Ascending aorta (tissue), 2 donors: ENCODE measurements around the gene TTC36. TPM values are rescaled to one million over a fixed set of nuclear protein-coding genes. Genes with fewer than 3 reads are reported as not detected.
A peak's percentile ranks its signal among the peaks of the same experiment; 100 is the strongest.

Experiments used
- DNase-seq, 2 donors: peaks; one replicate each; pipeline ENCODE4 v3.0.0-alpha.2; 2019; ENCODE audit warnings: low spot score in 2 of 2
- H3K27ac ChIP-seq, 2 donors: fragments of 200-600 bp; sonication (generic); one replicate each; pipeline ENCODE4 v1.5.1; 2016 to 2017; ENCODE audit warnings: mild to moderate bottlenecking in 1 of 2
- H3K27me3 ChIP-seq: fragments of 200-600 bp; sonication (generic); one replicate; pipeline ENCODE4 v1.5.1; 2017
- H3K36me3 ChIP-seq, 2 donors: fragments of 200-600 bp; sonication (generic); one replicate each; pipeline ENCODE4 v1.5.1; 2016
- H3K4me1 ChIP-seq, 2 donors: fragments of 200-600 bp; sonication (generic); one replicate each; pipeline ENCODE4 v1.5.1; 2016 to 2017; ENCODE audit warnings: mild to moderate bottlenecking in 1 of 2
- H3K4me3 ChIP-seq, 2 donors: fragments of 200-600 bp; sonication (generic); one replicate each; pipeline ENCODE4 v1.5.1; 2016 to 2017; ENCODE audit warnings: mild to moderate bottlenecking in 1 of 2
- H3K9me3 ChIP-seq, 2 donors: fragments of 200-600 bp; sonication (generic); one replicate each; pipeline ENCODE4 v1.5.1; 2016
- intact Hi-C: fragments of 100-400 bp; cut with DNase I; formaldehyde crosslinking; loops from one replicate; pipeline ENCODE4 v1.15.1; 2023
- total RNA-seq: library from RNA; depleted of rRNA; stranded (reverse); fragments of >200 nt; gene quantifications from one replicate; pipeline ENCODE4 v1.1.0, GENCODE V29; 2016
- TF ChIP-seq, protein P1 (sequence below), 3 experiments: fragments of 200-600 bp in 2 of 3; fragments of 450-650 bp in 1 of 3; sonication (generic) in 2 of 3; IDR thresholded peaks; one replicate each; pipeline ENCODE4 v1.5.1; 2016 to 2019; ENCODE audit warnings: antibody characterized with exemption in 3 of 3, mild to moderate bottlenecking in 1 of 3, moderate library complexity in 1 of 3

The TTC36 gene
- total RNA-seq, 1 donor from 2014 or later, result 30.4 TPM

DNA sequence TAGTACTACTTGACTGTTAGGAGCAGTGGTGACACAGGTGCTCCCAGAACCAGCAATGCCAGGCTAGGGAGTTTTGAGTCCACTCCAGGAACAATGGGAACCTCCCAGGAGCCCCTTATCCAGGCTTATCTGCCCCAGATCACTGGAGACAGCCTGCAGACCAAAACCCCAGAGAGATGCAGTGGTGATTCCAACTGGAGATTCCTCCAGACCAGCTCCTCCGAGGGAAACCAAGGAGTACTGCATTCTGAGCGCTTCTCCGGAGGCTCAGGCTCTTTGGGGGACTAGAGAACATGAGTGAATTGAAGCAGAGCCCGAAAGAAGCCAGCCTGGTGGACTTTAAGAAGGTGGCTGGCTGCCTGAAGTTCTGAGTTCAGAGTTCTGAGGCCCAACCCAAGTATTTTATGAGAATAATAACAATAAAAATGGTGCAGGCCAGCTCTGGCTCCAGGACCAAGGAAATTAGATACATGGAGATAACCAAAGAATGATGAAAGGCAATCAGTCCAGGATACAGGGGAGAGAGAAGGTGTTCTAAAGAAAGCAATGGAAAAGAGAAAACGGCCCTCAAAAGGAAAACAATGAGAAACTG, 2.4 kb downstream of the TTC36 start:
- Histone ChIP-seq H3K36me3 (peaks cover 6 to 13% of the 10 kb centered on the region in 2 donors), H3K27ac (no peak overlapping the region), H3K4me3 (peak overlapping the region; percentile 84 to 92), H3K4me1 (peaks cover 0 to 21% of the 10 kb centered on the region in 2 donors), H3K9me3 (no peaks in the 10 kb centered on the region), H3K27me3 (no peaks in the 10 kb centered on the region)
- intact Hi-C loops, result loop anchor here (2.0 kb wide), 1 partner anchor 37 kb away; no protein-coding TSS in a partner anchor
- no peak for DNase-seq
- TF ChIP-seq, protein P1, sequence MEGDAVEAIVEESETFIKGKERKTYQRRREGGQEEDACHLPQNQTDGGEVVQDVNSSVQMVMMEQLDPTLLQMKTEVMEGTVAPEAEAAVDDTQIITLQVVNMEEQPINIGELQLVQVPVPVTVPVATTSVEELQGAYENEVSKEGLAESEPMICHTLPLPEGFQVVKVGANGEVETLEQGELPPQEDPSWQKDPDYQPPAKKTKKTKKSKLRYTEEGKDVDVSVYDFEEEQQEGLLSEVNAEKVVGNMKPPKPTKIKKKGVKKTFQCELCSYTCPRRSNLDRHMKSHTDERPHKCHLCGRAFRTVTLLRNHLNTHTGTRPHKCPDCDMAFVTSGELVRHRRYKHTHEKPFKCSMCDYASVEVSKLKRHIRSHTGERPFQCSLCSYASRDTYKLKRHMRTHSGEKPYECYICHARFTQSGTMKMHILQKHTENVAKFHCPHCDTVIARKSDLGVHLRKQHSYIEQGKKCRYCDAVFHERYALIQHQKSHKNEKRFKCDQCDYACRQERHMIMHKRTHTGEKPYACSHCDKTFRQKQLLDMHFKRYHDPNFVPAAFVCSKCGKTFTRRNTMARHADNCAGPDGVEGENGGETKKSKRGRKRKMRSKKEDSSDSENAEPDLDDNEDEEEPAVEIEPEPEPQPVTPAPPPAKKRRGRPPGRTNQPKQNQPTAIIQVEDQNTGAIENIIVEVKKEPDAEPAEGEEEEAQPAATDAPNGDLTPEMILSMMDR (IDR thresholded peaks at IDR 0.05), result no peak

DNA sequence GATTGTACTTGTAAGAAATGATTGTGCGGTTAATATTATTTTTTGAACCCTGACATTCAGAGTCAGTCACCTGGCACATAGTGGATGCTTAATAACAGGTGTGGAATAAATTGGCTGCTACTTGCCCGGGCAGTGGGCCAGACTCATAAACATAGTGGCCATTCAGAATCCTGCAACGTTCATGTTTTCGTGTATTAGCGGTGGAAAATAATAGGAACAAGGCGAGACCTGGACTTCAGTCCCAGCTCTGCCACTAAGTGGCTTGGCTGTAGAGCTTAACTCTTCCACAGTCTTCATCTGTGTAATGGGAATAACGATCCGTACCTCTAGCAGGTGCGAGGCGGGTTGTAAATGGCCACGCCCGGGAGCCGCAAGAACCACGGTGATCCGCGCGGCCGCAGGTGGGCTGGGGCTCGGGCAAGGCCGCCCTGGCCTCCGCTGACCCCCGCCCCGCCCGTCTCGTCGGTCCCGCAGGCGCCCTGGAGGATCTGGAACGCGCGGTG, 3.0 kb downstream of the TTC36 start:
- intact Hi-C loops, result loop anchor here (2.0 kb wide), 1 partner anchor 37 kb away; no protein-coding TSS in a partner anchor
- Histone ChIP-seq H3K27ac (peak overlapping the region; percentile 71 to 73), H3K36me3 (peaks cover under 1 to 13% of the 10 kb centered on the region in 2 donors), H3K9me3 (no peaks in the 10 kb centered on the region), H3K27me3 (no peaks in the 10 kb centered on the region), H3K4me3 (peak overlapping the region; percentile 84 to 92), H3K4me1 (peaks cover 0 to 21% of the 10 kb centered on the region in 2 donors)
- no peak for DNase-seq
- TF ChIP-seq, protein P1 (IDR thresholded peaks at IDR 0.05), result no peak

DNA sequence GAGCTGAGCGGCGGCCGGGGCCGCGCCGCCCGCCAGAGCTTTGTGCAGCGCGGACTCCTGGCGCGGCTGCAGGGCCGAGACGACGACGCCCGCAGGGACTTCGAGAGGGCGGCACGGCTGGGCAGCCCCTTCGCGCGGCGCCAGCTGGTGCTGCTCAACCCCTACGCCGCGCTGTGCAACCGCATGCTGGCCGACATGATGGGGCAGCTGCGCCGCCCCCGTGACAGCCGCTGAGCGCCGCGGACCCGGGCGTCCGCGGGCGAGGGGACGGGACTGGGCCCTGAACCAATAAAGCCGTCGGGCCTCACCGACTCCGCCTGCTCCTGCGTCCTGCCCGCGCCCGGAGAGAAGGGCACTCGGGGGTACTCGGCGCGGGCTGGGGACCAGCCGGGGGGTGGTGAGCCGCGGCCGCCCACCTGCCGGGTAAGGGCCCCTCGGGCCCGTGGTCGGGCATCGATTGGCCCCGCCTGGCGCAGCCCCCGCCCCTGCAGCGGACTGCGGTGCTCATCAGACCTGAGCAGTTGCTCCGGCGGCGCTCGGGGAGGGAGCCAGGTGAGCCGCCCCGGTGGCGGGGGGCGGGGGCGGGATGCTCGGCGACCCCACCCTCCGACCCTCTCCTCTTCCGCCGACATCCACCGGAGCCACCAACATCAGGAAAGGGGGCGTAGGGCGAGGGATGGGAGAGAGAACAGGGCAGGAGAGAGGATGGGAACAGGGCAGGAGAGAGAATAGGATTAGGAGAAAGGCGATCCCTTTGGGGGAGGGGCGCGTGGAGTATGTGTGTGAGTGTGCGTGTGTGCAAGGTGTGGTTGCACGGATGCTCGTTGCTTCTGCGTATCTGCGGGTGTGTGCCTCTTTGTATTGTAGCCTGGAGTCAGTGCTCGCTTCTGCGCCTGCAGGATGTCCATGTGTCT, 3.7 kb downstream of the TTC36 start, which contains the start of gene TMEM25:
Gene TMEM25, plus strand, starts transcription at position 510 of the 914 bp plus-strand sequence. CDS start 610 bp downstream, outside the sequence.
- peak within 1 kb of the TSS; percentile 84 to 92 for H3K4me3 ChIP-seq
- peak within 1 kb of the TSS; percentile 71 to 73 for H3K27ac ChIP-seq
- no peaks in the 10 kb centered on the region for H3K9me3 ChIP-seq
- peaks cover 0 to 18% of the 10 kb centered on the region in 2 donors for H3K36me3 ChIP-seq
- TF ChIP-seq, protein P1 (IDR thresholded peaks at IDR 0.05), result no peak
- DNase-seq, result peak in 1 of 2 donors; percentile 81
- intact Hi-C loops, result loop anchor here (2.0 kb wide), 1 partner anchor 36 kb away; no protein-coding TSS in a partner anchor
- H3K27me3 ChIP-seq, result no peaks in the 10 kb centered on the region
- peaks cover 0 to 21% of the 10 kb centered on the region in 2 donors for H3K4me1 ChIP-seq

DNA sequence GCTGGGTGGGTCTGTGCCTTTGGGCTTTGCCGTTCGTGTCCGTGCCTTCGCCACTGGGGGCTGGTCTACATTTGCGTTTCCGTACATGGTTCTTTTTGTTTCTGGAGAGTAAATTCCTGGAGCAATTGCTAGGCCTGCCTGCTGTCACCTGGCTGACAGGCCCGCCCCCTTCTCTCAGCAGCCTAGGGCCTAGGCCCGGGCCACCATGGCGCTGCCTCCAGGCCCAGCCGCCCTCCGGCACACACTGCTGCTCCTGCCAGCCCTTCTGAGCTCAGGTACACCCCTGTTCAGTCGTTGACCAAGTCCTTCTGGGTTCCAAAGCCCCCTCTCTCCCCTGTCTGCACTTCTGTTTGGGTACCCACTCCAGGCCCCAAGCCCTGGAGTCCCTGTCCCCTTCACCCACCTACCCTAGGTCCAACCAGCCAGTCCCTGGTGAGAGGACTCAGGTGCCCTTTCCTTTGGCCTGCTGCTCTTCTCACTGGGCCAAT, 4.4 kb downstream of the TTC36 start:
- H3K4me3 ChIP-seq, result peak overlapping the region; percentile 84 to 92
- intact Hi-C loops, result loop anchor here (2.0 kb wide), 1 partner anchor 35 kb away; no protein-coding TSS in a partner anchor
- no peaks in the 10 kb centered on the region for H3K27me3 ChIP-seq
- H3K4me1 ChIP-seq, result peaks cover 0 to 21% of the 10 kb centered on the region in 2 donors
- H3K36me3 ChIP-seq, result peaks cover 0 to 18% of the 10 kb centered on the region in 2 donors
- peak overlapping the region; percentile 71 to 73 for H3K27ac ChIP-seq
- H3K9me3 ChIP-seq, result no peaks in the 10 kb centered on the region
- DNase-seq, result no peak
- TF ChIP-seq, protein P1 (IDR thresholded peaks at IDR 0.05), result no peak

DNA sequence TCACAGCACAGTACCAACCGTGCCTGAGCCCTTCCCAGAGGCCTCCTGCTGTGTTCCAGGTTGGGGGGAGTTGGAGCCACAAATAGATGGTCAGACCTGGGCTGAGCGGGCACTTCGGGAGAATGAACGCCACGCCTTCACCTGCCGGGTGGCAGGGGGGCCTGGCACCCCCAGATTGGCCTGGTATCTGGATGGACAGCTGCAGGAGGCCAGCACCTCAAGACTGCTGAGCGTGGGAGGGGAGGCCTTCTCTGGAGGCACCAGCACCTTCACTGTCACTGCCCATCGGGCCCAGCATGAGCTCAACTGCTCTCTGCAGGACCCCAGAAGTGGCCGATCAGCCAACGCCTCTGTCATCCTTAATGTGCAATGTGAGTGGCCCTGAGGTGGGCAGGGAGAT, 4.8 kb downstream of the TTC36 start:
- TF ChIP-seq, protein P1 (IDR thresholded peaks at IDR 0.05), result no peak
- peaks cover 0 to 21% of the 10 kb centered on the region in 2 donors for H3K4me1 ChIP-seq
- peak overlapping the region in 1 of 2 donors; percentile 84 for H3K4me3 ChIP-seq
- H3K36me3 ChIP-seq, result peaks cover 0 to 18% of the 10 kb centered on the region in 2 donors
- intact Hi-C loops, result no loop called here
- DNase-seq, result no peak
- H3K9me3 ChIP-seq, result no peaks in the 10 kb centered on the region
- no peaks in the 10 kb centered on the region for H3K27me3 ChIP-seq
- peak overlapping the region; percentile 14 to 73 for H3K27ac ChIP-seq
